ENCODE measurements around the gene ADGRG7.

Gene ADGRG7

GRCh38 chr3:100693225-100693624 lies 83.8 kb downstream of the ADGRG7 start:
- no peak for DNase-seq (ENCODE audit: low spot score)
- no peak overlapping the region for H3K4me3 ChIP-seq (ENCODE audit: low read length in 2 of 2)
- no peak overlapping the region for H2AK5ac ChIP-seq (ENCODE audit: low read depth, low read length)
- no peaks in the 10 kb centered on the region for H3K79me1 ChIP-seq (ENCODE audit: low read depth, low read length)
- no peak overlapping the region for H2AFZ ChIP-seq (ENCODE audit: low read length)
- H3K18ac ChIP-seq (ENCODE audit: low read length) = no peak overlapping the region
- no peak overlapping the region for H2BK5ac ChIP-seq (ENCODE audit: low read length)
- no peak overlapping the region for H2BK15ac ChIP-seq (ENCODE audit: low read length)
- no peak overlapping the region for H2BK120ac ChIP-seq (ENCODE audit: low read depth, low read length)
- no peak overlapping the region for H4K8ac ChIP-seq (ENCODE audit: low read depth, low read length)
- H3K14ac ChIP-seq (ENCODE audit: low read length) = no peak overlapping the region
- no peaks in the 10 kb centered on the region for H3K4me1 ChIP-seq (ENCODE audit: control insufficient read depth in 2 of 2, insufficient read depth in 1 of 2, low read depth in 1 of 2, low read length in 2 of 2)
- no peak overlapping the region for H2BK12ac ChIP-seq (ENCODE audit: low read length)
- H3K27ac ChIP-seq (replicated peaks; ENCODE audit: low read length) = no peak overlapping the region
- H3K4ac ChIP-seq (ENCODE audit: low read length) = no peak overlapping the region
- H4K91ac ChIP-seq (ENCODE audit: low read depth, low read length, poor library complexity) = no peak overlapping the region
- no peak overlapping the region for H3K9ac ChIP-seq (ENCODE audit: low read depth, low read length, poor library complexity)
- no peaks in the 10 kb centered on the region for H3K36me3 ChIP-seq (replicated peaks in 1 of 2; ENCODE audit: control insufficient read depth in 2 of 2, insufficient read depth in 2 of 2, low read length in 2 of 2)
- H3K9me3 ChIP-seq (replicated peaks in 1 of 2; ENCODE audit: control insufficient read depth in 2 of 2, insufficient read depth in 1 of 2, low read depth in 1 of 2, low read length in 2 of 2) = no peaks in the 10 kb centered on the region
- no peak overlapping the region for H3K4me2 ChIP-seq (ENCODE audit: insufficient read depth, low read length, poor library complexity, severe bottlenecking)
- peaks cover 0 to 3% (median 0%) of the 10 kb centered on the region in 3 experiments for H3K27me3 ChIP-seq (ENCODE audit: control insufficient read depth in 3 of 3, insufficient read depth in 3 of 3, low read depth in 1 of 3, low read length in 3 of 3)
- H3K23ac ChIP-seq (ENCODE audit: low read depth, low read length, poor library complexity) = no peak overlapping the region

- no CpG with 5 or more reads among the region's 2 CpGs for WGBS, 2 donors (ENCODE audit: extremely low coverage in 2 of 2, insufficient read length in 2 of 2, insufficient replicate concordance in 1 of 2)
- H2BK120ac ChIP-seq (ENCODE audit: low read depth, low read length) = no peak overlapping the region
- H2AK5ac ChIP-seq (ENCODE audit: low read depth, low read length) = no peak overlapping the region
- no peak overlapping the region for H2BK15ac ChIP-seq (ENCODE audit: low read length)
- no peak for DNase-seq (ENCODE audit: low spot score)
- no peak overlapping the region for H3K23ac ChIP-seq (ENCODE audit: low read depth, low read length, poor library complexity)
- no peak overlapping the region for H4K91ac ChIP-seq (ENCODE audit: low read depth, low read length, poor library complexity)
- no peak overlapping the region for H3K14ac ChIP-seq (ENCODE audit: low read length)
- H3K27me3 ChIP-seq (ENCODE audit: control insufficient read depth in 3 of 3, insufficient read depth in 3 of 3, low read depth in 1 of 3, low read length in 3 of 3) = peaks cover 0 to 3% (median 0%) of the 10 kb centered on the region in 3 experiments
- no peak overlapping the region for H3K4me3 ChIP-seq (ENCODE audit: low read length in 2 of 2)
- H3K9ac ChIP-seq (ENCODE audit: low read depth, low read length, poor library complexity) = no peak overlapping the region
- H4K8ac ChIP-seq (ENCODE audit: low read depth, low read length) = no peak overlapping the region
- H3K4me2 ChIP-seq (ENCODE audit: insufficient read depth, low read length, poor library complexity, severe bottlenecking) = no peak overlapping the region
- no peak overlapping the region for H3K27ac ChIP-seq (replicated peaks; ENCODE audit: low read length)
- H3K79me1 ChIP-seq (ENCODE audit: low read depth, low read length) = no peaks in the 10 kb centered on the region
- no peaks in the 10 kb centered on the region for H3K4me1 ChIP-seq (ENCODE audit: control insufficient read depth in 2 of 2, insufficient read depth in 1 of 2, low read depth in 1 of 2, low read length in 2 of 2)
- no peaks in the 10 kb centered on the region for H3K9me3 ChIP-seq (replicated peaks in 1 of 2; ENCODE audit: control insufficient read depth in 2 of 2, insufficient read depth in 1 of 2, low read depth in 1 of 2, low read length in 2 of 2)
- no peak overlapping the region for H2AFZ ChIP-seq (ENCODE audit: low read length)
- H3K18ac ChIP-seq (ENCODE audit: low read length) = no peak overlapping the region
- H2BK5ac ChIP-seq (ENCODE audit: low read length) = no peak overlapping the region
- H3K4ac ChIP-seq (ENCODE audit: low read length) = no peak overlapping the region
- H3K36me3 ChIP-seq (replicated peaks in 1 of 2; ENCODE audit: control insufficient read depth in 2 of 2, insufficient read depth in 2 of 2, low read length in 2 of 2) = no peaks in the 10 kb centered on the region
- no peak overlapping the region for H2BK12ac ChIP-seq (ENCODE audit: low read length)
Observed at GRCh38 chr3:100695696-100696095, 86.3 kb downstream of the ADGRG7 start.

DNA sequence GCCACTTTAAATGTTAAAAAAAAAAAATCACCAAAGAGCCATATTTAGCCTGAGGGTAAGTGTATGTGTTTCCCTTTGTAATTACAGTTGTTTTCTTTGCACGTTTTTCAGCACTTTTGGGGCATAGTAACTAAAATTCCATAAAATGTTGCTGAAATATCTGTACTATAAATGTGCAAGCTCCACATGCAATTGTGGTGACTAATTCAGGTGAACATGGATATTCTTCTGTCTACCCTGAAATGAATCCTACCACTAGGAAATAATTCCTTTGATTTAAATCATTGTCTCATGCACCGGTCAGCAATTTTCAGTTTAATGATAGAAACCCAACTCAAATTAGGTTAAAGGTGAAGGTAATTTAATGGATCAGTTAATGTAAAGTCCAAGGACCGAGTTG lies 86.8 kb downstream of the ADGRG7 start:
- H2BK120ac ChIP-seq (ENCODE audit: low read depth, low read length) = no peak overlapping the region
- H3K9ac ChIP-seq (ENCODE audit: low read depth, low read length, poor library complexity) = no peak overlapping the region
- no peak overlapping the region for H3K23ac ChIP-seq (ENCODE audit: low read depth, low read length, poor library complexity)
- WGBS, 2 donors (ENCODE audit: extremely low coverage in 2 of 2, insufficient read length in 2 of 2, insufficient replicate concordance in 1 of 2) = no CpG with 5 or more reads among the region's 3 CpGs
- no peak overlapping the region for H3K14ac ChIP-seq (ENCODE audit: low read length)
- no peaks in the 10 kb centered on the region for H3K36me3 ChIP-seq (replicated peaks in 1 of 2; ENCODE audit: control insufficient read depth in 2 of 2, insufficient read depth in 2 of 2, low read length in 2 of 2)
- H3K18ac ChIP-seq (ENCODE audit: low read length) = no peak overlapping the region
- no peak overlapping the region for H3K4me3 ChIP-seq (ENCODE audit: low read length in 2 of 2)
- H3K4me1 ChIP-seq (ENCODE audit: control insufficient read depth in 2 of 2, insufficient read depth in 1 of 2, low read depth in 1 of 2, low read length in 2 of 2) = no peaks in the 10 kb centered on the region
- no peak overlapping the region for H3K27ac ChIP-seq (replicated peaks; ENCODE audit: low read length)
- no peak overlapping the region for H2AK5ac ChIP-seq (ENCODE audit: low read depth, low read length)
- no peak overlapping the region for H2BK12ac ChIP-seq (ENCODE audit: low read length)
- H3K4ac ChIP-seq (ENCODE audit: low read length) = no peak overlapping the region
- no peak for DNase-seq (ENCODE audit: low spot score)
- no peaks in the 10 kb centered on the region for H3K9me3 ChIP-seq (replicated peaks in 1 of 2; ENCODE audit: control insufficient read depth in 2 of 2, insufficient read depth in 1 of 2, low read depth in 1 of 2, low read length in 2 of 2)
- H2BK5ac ChIP-seq (ENCODE audit: low read length) = no peak overlapping the region
- no peak overlapping the region for H4K91ac ChIP-seq (ENCODE audit: low read depth, low read length, poor library complexity)
- H3K4me2 ChIP-seq (ENCODE audit: insufficient read depth, low read length, poor library complexity, severe bottlenecking) = no peak overlapping the region
- peaks cover 0 to 3% (median 0%) of the 10 kb centered on the region in 3 experiments for H3K27me3 ChIP-seq (ENCODE audit: control insufficient read depth in 3 of 3, insufficient read depth in 3 of 3, low read depth in 1 of 3, low read length in 3 of 3)
- no peak overlapping the region for H4K8ac ChIP-seq (ENCODE audit: low read depth, low read length)
- H2AFZ ChIP-seq (ENCODE audit: low read length) = no peak overlapping the region
- H2BK15ac ChIP-seq (ENCODE audit: low read length) = no peak overlapping the region
- H3K79me1 ChIP-seq (ENCODE audit: low read depth, low read length) = no peaks in the 10 kb centered on the region

DNA sequence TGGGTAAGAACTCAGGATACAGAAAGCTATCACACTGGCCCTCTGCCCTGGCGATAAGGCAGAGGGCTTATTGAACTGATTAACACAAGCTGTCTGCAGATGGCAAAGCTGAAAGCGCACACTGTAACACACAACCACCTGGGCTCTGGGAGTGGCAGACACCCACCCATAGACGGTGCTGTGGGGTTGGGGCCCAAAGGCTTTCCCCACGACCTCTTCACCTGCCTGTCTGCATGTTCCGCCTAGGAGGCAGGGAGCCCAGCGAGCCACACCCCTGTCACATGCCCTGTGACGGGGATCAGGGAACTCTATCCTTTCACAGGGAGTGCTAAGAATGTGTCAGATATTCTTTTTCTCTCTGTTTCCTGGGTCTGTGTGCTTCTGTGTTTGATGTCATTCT lies 87.8 kb downstream of the ADGRG7 start:
- no peak overlapping the region for H3K14ac ChIP-seq (ENCODE audit: low read length)
- no peak overlapping the region for H3K4ac ChIP-seq (ENCODE audit: low read length)
- H3K27me3 ChIP-seq (ENCODE audit: control insufficient read depth in 3 of 3, insufficient read depth in 3 of 3, low read depth in 1 of 3, low read length in 3 of 3) = peaks cover 0 to 3% (median 0%) of the 10 kb centered on the region in 3 experiments
- no peak for DNase-seq (ENCODE audit: low spot score)
- H2BK5ac ChIP-seq (ENCODE audit: low read length) = no peak overlapping the region
- H2AK5ac ChIP-seq (ENCODE audit: low read depth, low read length) = no peak overlapping the region
- no peaks in the 10 kb centered on the region for H3K79me1 ChIP-seq (ENCODE audit: low read depth, low read length)
- no peak overlapping the region for H3K9ac ChIP-seq (ENCODE audit: low read depth, low read length, poor library complexity)
- no peak overlapping the region for H2AFZ ChIP-seq (ENCODE audit: low read length)
- no peak overlapping the region for H4K91ac ChIP-seq (ENCODE audit: low read depth, low read length, poor library complexity)
- H3K18ac ChIP-seq (ENCODE audit: low read length) = no peak overlapping the region
- H3K36me3 ChIP-seq (replicated peaks in 1 of 2; ENCODE audit: control insufficient read depth in 2 of 2, insufficient read depth in 2 of 2, low read length in 2 of 2) = no peaks in the 10 kb centered on the region
- no peak overlapping the region for H2BK12ac ChIP-seq (ENCODE audit: low read length)
- no peak overlapping the region for H3K23ac ChIP-seq (ENCODE audit: low read depth, low read length, poor library complexity)
- no CpG with 5 or more reads among the region's 7 CpGs for WGBS, 2 donors (ENCODE audit: extremely low coverage in 2 of 2, insufficient read length in 2 of 2, insufficient replicate concordance in 1 of 2)
- H3K27ac ChIP-seq (replicated peaks; ENCODE audit: low read length) = no peak overlapping the region
- no peaks in the 10 kb centered on the region for H3K4me1 ChIP-seq (ENCODE audit: control insufficient read depth in 2 of 2, insufficient read depth in 1 of 2, low read depth in 1 of 2, low read length in 2 of 2)
- no peak overlapping the region for H3K4me2 ChIP-seq (ENCODE audit: insufficient read depth, low read length, poor library complexity, severe bottlenecking)
- no peak overlapping the region for H2BK15ac ChIP-seq (ENCODE audit: low read length)
- no peaks in the 10 kb centered on the region for H3K9me3 ChIP-seq (replicated peaks in 1 of 2; ENCODE audit: control insufficient read depth in 2 of 2, insufficient read depth in 1 of 2, low read depth in 1 of 2, low read length in 2 of 2)
- no peak overlapping the region for H2BK120ac ChIP-seq (ENCODE audit: low read depth, low read length)
- no peak overlapping the region for H3K4me3 ChIP-seq (ENCODE audit: low read length in 2 of 2)
- H4K8ac ChIP-seq (ENCODE audit: low read depth, low read length) = no peak overlapping the region
